Measurements from ENCODE around the gene MAP1B. TPM values are rescaled to one million over a fixed set of nuclear protein-coding genes. Genes with fewer than 3 reads are reported as not detected.

The MAP1B gene
- total RNA-seq, 1 donor from 2014 or later: 84.4 TPM

DNA sequence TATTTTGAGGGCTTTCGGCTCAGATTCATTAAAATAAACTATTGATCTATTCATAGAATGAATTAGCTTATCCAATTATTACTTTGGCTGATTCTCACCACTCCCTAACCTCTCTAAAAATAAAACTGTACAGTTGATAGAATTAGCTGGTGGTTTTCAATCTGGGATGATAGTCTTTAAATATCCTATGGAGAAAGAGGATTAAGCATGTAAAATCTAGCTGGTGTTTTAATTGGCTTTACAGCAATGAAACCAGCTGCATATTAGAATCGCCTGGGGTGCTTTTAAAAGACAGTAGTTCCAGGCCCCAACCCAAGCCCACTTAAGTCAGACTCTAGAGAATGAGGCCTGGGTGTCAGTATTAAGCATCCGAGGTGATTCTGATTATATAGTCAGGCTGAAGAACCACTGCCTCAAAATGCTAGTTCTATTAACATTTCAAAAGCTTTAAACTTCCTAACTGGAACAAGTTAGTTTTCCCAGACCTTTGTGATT lies 95.1 kb downstream of the MAP1B start:
- peak overlapping the region; percentile 3 for H3K27ac ChIP-seq
- H3K36me3 ChIP-seq: peaks cover 14% of the 10 kb centered on the region
- H3K27me3 ChIP-seq: no peaks in the 10 kb centered on the region
- Mint-ChIP-seq H3K4me1 (peaks cover 6% of the 10 kb centered on the region), H3K9me3 (peaks cover 6% of the 10 kb centered on the region), H3K27ac (no peak overlapping the region), H3K4me3 (no peak overlapping the region), H3K27me3 (ENCODE audit: insufficient read depth, low read depth) (peaks cover 6% of the 10 kb centered on the region), H3K36me3 (peaks cover 76% of the 10 kb centered on the region)
- H3F3A ChIP-seq (ENCODE audit: low read depth): peaks cover 5% of the 10 kb centered on the region
- H2AFZ ChIP-seq (replicated peaks): no peak overlapping the region
- no peak overlapping the region for H3K4me3 ChIP-seq
- no peak overlapping the region for H3K4me2 ChIP-seq
- H3K9ac ChIP-seq: no peak overlapping the region
- DNase-seq (ENCODE audit: low spot score): no peak
- TF ChIP-seq, protein P1, sequence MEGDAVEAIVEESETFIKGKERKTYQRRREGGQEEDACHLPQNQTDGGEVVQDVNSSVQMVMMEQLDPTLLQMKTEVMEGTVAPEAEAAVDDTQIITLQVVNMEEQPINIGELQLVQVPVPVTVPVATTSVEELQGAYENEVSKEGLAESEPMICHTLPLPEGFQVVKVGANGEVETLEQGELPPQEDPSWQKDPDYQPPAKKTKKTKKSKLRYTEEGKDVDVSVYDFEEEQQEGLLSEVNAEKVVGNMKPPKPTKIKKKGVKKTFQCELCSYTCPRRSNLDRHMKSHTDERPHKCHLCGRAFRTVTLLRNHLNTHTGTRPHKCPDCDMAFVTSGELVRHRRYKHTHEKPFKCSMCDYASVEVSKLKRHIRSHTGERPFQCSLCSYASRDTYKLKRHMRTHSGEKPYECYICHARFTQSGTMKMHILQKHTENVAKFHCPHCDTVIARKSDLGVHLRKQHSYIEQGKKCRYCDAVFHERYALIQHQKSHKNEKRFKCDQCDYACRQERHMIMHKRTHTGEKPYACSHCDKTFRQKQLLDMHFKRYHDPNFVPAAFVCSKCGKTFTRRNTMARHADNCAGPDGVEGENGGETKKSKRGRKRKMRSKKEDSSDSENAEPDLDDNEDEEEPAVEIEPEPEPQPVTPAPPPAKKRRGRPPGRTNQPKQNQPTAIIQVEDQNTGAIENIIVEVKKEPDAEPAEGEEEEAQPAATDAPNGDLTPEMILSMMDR (IDR thresholded peaks at IDR 0.05): no peak
- peaks cover 4% of the 10 kb centered on the region for H3K79me2 ChIP-seq (ENCODE audit: low read depth)
- H3K9me3 ChIP-seq (ENCODE audit: low read depth): no peaks in the 10 kb centered on the region
- H3K4me1 ChIP-seq: peaks cover 2% of the 10 kb centered on the region
- peaks cover 8% of the 10 kb centered on the region for H4K20me1 ChIP-seq (ENCODE audit: low read depth)

DNA sequence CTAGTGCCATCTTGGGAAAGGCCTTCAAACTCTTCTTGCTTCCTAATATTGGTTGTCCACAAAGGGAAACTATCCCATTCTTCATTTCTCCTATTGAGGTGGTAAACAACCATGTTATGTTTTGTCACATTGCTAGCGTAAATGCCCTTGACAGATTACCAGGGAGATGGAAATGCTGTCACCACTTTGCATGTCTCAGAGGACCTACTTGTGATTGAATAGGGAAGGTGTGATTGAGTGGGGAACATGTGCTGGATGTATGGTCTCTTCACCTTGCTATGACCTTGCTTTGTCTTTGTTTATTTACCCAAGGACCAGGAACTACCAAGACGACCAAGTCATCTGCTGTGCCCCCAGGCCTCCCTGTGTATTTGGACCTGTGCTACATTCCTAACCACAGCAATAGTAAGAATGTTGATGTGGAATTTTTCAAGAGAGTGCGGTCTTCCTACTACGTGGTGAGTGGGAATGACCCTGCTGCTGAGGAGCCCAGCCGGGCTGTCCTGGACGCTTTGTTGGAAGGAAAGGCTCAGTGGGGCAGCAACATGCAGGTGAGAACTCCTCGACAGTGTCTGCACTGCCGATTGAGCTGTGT lies 96.1 kb downstream of the MAP1B start:
- Histone ChIP-seq H3K9ac (no peak overlapping the region), H3K4me3 (no peak overlapping the region), H3K27ac (no peak overlapping the region), H4K20me1 (ENCODE audit: low read depth) (peaks cover 8% of the 10 kb centered on the region), H3K4me2 (no peak overlapping the region), H3K27me3 (no peaks in the 10 kb centered on the region), H3F3A (ENCODE audit: low read depth) (peaks cover 13% of the 10 kb centered on the region), H3K4me1 (peaks cover 12% of the 10 kb centered on the region), H2AFZ (replicated peaks) (no peak overlapping the region), H3K9me3 (ENCODE audit: low read depth) (no peaks in the 10 kb centered on the region), H3K79me2 (ENCODE audit: low read depth) (peaks cover 4% of the 10 kb centered on the region), H3K36me3 (peaks cover 14% of the 10 kb centered on the region)
- H3K36me3 Mint-ChIP-seq: peaks cover 70% of the 10 kb centered on the region
- TF ChIP-seq, protein P1 (IDR thresholded peaks at IDR 0.05): no peak
- TF ChIP-seq EZH2 (IDR thresholded peaks at IDR 0.05): no peak
- no peak for TF ChIP-seq EZH2phosphoT487 (IDR thresholded peaks at IDR 0.05)
- H3K27ac Mint-ChIP-seq: no peak overlapping the region
- DNase-seq (ENCODE audit: low spot score): no peak
- H3K4me3 Mint-ChIP-seq: no peak overlapping the region
- peaks cover 2% of the 10 kb centered on the region for H3K9me3 Mint-ChIP-seq
- H3K4me1 Mint-ChIP-seq: peaks cover 12% of the 10 kb centered on the region
- peaks cover 6% of the 10 kb centered on the region for H3K27me3 Mint-ChIP-seq (ENCODE audit: insufficient read depth, low read depth)

DNA sequence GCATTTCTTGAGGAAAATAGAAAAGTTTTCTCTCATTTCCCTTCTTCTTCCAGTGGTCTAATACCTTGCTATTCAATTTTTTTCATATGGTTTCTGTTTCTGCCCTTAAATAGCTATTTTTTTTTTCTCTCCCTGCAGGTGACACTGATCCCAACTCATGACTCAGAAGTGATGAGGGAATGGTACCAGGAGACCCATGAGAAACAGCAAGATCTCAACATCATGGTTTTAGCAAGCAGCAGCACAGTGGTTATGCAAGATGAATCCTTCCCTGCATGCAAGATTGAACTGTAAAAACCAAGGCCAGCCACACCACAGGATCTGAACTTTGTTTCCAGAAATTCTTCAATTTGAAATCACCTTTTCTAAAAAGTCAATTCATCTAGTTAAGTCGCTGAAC lies 97.7 kb downstream of the MAP1B start:
- no peak overlapping the region for H3K4me3 Mint-ChIP-seq
- H3K79me2 ChIP-seq (ENCODE audit: low read depth): peaks cover 4% of the 10 kb centered on the region
- H3K36me3 ChIP-seq: peaks cover 14% of the 10 kb centered on the region

More for the DNA sequence above, 97.7 kb downstream of the MAP1B start:
- H3K27ac ChIP-seq: no peak overlapping the region
- no peak for DNase-seq (ENCODE audit: low spot score)
- peaks cover 8% of the 10 kb centered on the region for H4K20me1 ChIP-seq (ENCODE audit: low read depth)
- H3K27me3 ChIP-seq: no peaks in the 10 kb centered on the region
- Mint-ChIP-seq H3K27me3 (ENCODE audit: insufficient read depth, low read depth) (peaks cover 2% of the 10 kb centered on the region), H3K9me3 (no peaks in the 10 kb centered on the region), H3K27ac (no peak overlapping the region), H3K4me1 (peaks cover 25% of the 10 kb centered on the region), H3K36me3 (peaks cover 62% of the 10 kb centered on the region)
- H3K9ac ChIP-seq: no peak overlapping the region
- no peaks in the 10 kb centered on the region for H3K9me3 ChIP-seq (ENCODE audit: low read depth)
- H3K4me2 ChIP-seq: no peak overlapping the region
- H2AFZ ChIP-seq (replicated peaks): no peak overlapping the region
- peaks cover 26% of the 10 kb centered on the region for H3K4me1 ChIP-seq
- peaks cover 28% of the 10 kb centered on the region for H3F3A ChIP-seq (ENCODE audit: low read depth)
- H3K4me3 ChIP-seq: no peak overlapping the region
- TF ChIP-seq, protein P1 (IDR thresholded peaks at IDR 0.05): no peak
- TF ChIP-seq EZH2 (IDR thresholded peaks at IDR 0.05) (no peak), EZH2phosphoT487 (IDR thresholded peaks at IDR 0.05) (no peak)
